PC-3 (cell line): Measurements from ENCODE around the gene ABL2. TPM values are rescaled to one million over a fixed set of nuclear protein-coding genes. Genes with fewer than 3 reads are reported as not detected.

Experiments
- ATAC-seq: fragments of 200-7000 bp; cut with Tn5 transposase; 2 replicates; pipeline ENCODE4 v1.9.1; 2020; ENCODE audit warnings: mild to moderate bottlenecking, moderate library complexity
- BruUV-seq: library from RNA; stranded (reverse); fragments of 400-500 nt; replicated peaks from 2 replicates; lab custom pipeline; 2021; lab: Mats Ljungman, UMichigan
- CTCF ChIA-PET: fragments of 300-600 bp; sonication (Branson Sonifier 250); formaldehyde crosslinking; loops from one replicate; lab custom pipeline; 2022; ENCODE audit warnings: antibody characterized with exemption; lab: Charles Lee
- POLR2A ChIA-PET: fragments of 300-600 bp; sonication (Branson Sonifier 250); formaldehyde crosslinking; loops from one replicate; lab custom pipeline; 2022; ENCODE audit warnings: antibody characterized with exemption; ENCODE audit not compliant: unreplicated experiment; lab: Charles Lee
- DNase-seq: peaks from one replicate; pipeline ENCODE4 v3.0.0-alpha.2; 2015
- H2AFZ ChIP-seq: fragments of 300-600 bp; sonication (generic); 2 replicates; pipeline ENCODE4 v1.6.0; 2016; ENCODE audit warnings: antibody characterized with exemption, low read length
- H3F3A ChIP-seq: fragments of 300-600 bp; sonication (generic); one replicate; pipeline ENCODE4 v1.6.0; 2017; ENCODE audit warnings: antibody characterized with exemption, low read length, control low read depth, mild to moderate bottlenecking; ENCODE audit not compliant: unreplicated experiment
- H3K27ac ChIP-seq: fragments of 300-600 bp; sonication (generic); 2 replicates; pipeline ENCODE4 v1.5.1; 2016; ENCODE audit warnings: mild to moderate bottlenecking, low read length
- H3K27me3 ChIP-seq: fragments of 300-600 bp; sonication (generic); 2 replicates; pipeline ENCODE4 v1.6.1; 2016; ENCODE audit warnings: low read length, mixed read lengths
- H3K36me3 ChIP-seq: fragments of 300-600 bp; sonication (generic); 2 replicates; pipeline ENCODE4 v1.6.1; 2016; ENCODE audit warnings: low read depth, mixed run types, low read length, mixed read lengths
- H3K4me1 ChIP-seq: fragments of 300-600 bp; sonication (generic); 2 replicates; pipeline ENCODE4 v1.5.1; 2016; ENCODE audit warnings: low read length; ENCODE audit not compliant: insufficient read depth
- H3K4me2 ChIP-seq: fragments of 300-600 bp; sonication (generic); 2 replicates; pipeline ENCODE4 v1.6.0; 2016; ENCODE audit warnings: low read length
- H3K4me3 ChIP-seq: fragments of 300-600 bp; sonication (generic); 2 replicates; pipeline ENCODE4 v1.5.1; 2016; ENCODE audit warnings: mild to moderate bottlenecking, low read length, mixed read lengths
- H3K79me2 ChIP-seq: fragments of 300-600 bp; sonication (generic); 2 replicates; pipeline ENCODE4 v1.6.1; 2017; ENCODE audit warnings: low read length, mixed read lengths
- H3K9ac ChIP-seq: fragments of 300-600 bp; sonication (generic); 2 replicates; pipeline ENCODE4 v1.6.0; 2016; ENCODE audit warnings: mild to moderate bottlenecking, low read length
- H3K9me2 ChIP-seq: fragments of 300-600 bp; sonication (generic); replicated peaks from 2 replicates; pipeline ENCODE4 v1.6.1; 2016; ENCODE audit warnings: mixed run types, low read length, mixed read lengths
- H3K9me3 ChIP-seq: fragments of 300-600 bp; sonication (generic); 2 replicates; pipeline ENCODE4 v1.6.1; 2016; ENCODE audit warnings: low read length, mixed read lengths
- H4K20me1 ChIP-seq: fragments of 300-600 bp; sonication (generic); 2 replicates; pipeline ENCODE4 v1.6.1; 2016; ENCODE audit warnings: low read length, mixed read lengths
- CTCF ChIP-seq: fragments of 300-600 bp; sonication (generic); conservative IDR thresholded peaks from 2 replicates; pipeline ENCODE4 v1.5.1; 2017; ENCODE audit warnings: antibody characterized with exemption, low read depth, mild to moderate bottlenecking, low read length
- EZH2 ChIP-seq: fragments of 300-600 bp; sonication (generic); IDR thresholded peaks from one replicate; pipeline ENCODE4 v1.6.1; 2017; ENCODE audit warnings: antibody characterized with exemption, mild to moderate bottlenecking, low read length; ENCODE audit not compliant: unreplicated experiment
- EZH2phosphoT487 ChIP-seq: fragments of 300-600 bp; sonication (generic); IDR thresholded peaks from 2 replicates; pipeline ENCODE4 v1.6.1; 2018; ENCODE audit warnings: mild to moderate bottlenecking, antibody characterized with exemption, low read length, borderline replicate concordance
- intact Hi-C: fragments of 100-400 bp; cut with micrococcal nuclease; formaldehyde crosslinking; loops from 2 replicates; pipeline ENCODE4 v1.9.0; 2023
- total RNA-seq: library from RNA; depleted of rRNA; stranded (reverse); fragments of >200 nt; gene quantifications from 2 replicates; pipeline ENCODE4 v1.2.3, GENCODE V29; 2014

ABL2 gene
- total RNA-seq, 1 experiment from 2014 or later = 15.9 TPM

DNA sequence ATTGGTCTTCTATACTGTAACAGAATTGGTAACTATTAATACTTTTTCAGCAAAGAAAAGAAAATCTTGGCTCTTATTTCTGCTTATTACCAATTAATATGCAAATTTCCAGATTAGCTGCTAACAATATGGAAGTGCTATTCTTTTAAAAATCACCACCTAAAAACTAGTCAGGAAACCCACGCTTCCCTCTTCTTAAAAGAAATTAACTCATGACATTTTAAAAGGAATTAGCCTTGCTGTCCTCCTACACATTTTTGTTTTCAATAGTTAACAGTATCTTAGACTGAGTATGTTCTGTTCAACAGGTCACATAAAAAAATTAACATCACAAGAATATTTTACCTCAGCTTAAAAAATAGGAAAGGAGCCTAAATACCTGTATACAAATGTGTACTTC lies 27.3 kb downstream of the ABL2 start:
- DNase-seq (no peak), ATAC-seq (no peak)
- Histone ChIP-seq H3K9me2 (no peaks in the 10 kb centered on the region), H3K4me2 (no peak overlapping the region), H3K4me3 (no peak overlapping the region), H3K27me3 (no peaks in the 10 kb centered on the region), H3K4me1 (no peaks in the 10 kb centered on the region), H3K9me3 (no peaks in the 10 kb centered on the region), H4K20me1 (no peaks in the 10 kb centered on the region; the same call in 1 of the 2 replicates), H3K27ac (no peak overlapping the region), H2AFZ (no peak overlapping the region), H3K9ac (no peak overlapping the region), H3K79me2 (peaks cover 32% of the 10 kb centered on the region), H3K36me3 (no peaks in the 10 kb centered on the region), H3F3A (no peaks in the 10 kb centered on the region)
- no TSS peak for BruUV-seq
- POLR2A ChIA-PET = no interaction called here
- intact Hi-C loops = no loop called here
- CTCF ChIA-PET = no interaction called here
- no peak for TF ChIP-seq CTCF
- TF ChIP-seq EZH2 = no peak
- no peak for TF ChIP-seq EZH2phosphoT487

DNA sequence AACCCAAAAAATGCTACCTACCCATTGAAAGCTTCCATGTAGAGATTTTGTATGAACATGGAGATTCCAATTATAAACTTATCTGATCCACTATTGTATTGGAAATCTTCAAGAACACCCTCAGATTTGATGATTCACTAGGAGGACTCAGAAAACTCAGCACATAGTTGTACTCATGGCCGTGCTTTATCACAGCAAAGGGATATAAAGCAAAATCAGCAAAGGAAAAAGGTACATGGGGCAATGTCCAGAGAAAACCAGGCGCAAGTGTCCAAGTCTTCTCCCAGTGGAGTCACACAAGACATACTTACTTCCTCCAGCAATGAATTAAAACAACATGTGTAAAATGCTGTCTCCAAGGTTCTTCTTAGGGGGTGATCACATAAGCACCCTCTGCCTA lies 28.9 kb downstream of the ABL2 start:
- no peaks in the 10 kb centered on the region for H3F3A ChIP-seq
- CTCF ChIA-PET = no interaction called here
- peaks cover 21% of the 10 kb centered on the region for H3K79me2 ChIP-seq

More for the DNA sequence above, 28.9 kb downstream of the ABL2 start:
- Histone ChIP-seq H3K27ac (no peak overlapping the region), H3K9ac (no peak overlapping the region), H4K20me1 (no peaks in the 10 kb centered on the region; the same call in 1 of the 2 replicates), H3K4me3 (no peak overlapping the region), H3K4me2 (no peak overlapping the region), H3K4me1 (no peaks in the 10 kb centered on the region), H3K27me3 (no peaks in the 10 kb centered on the region), H3K36me3 (no peaks in the 10 kb centered on the region), H2AFZ (no peak overlapping the region), H3K9me3 (no peaks in the 10 kb centered on the region), H3K9me2 (no peaks in the 10 kb centered on the region)
- DNase-seq = no peak
- no TSS peak for BruUV-seq
- TF ChIP-seq CTCF (no peak), EZH2 (no peak), EZH2phosphoT487 (no peak)
- intact Hi-C loops = no loop called here
- POLR2A ChIA-PET = interaction anchor here (0.6 kb wide), 1 partner anchor 57 kb away, joined by 3 read pairs; no protein-coding TSS in a partner anchor
- ATAC-seq = no peak
